Melanocyte of skin (primary cell): ENCODE results near the gene PFN4. TPM values are rescaled to one million over a fixed set of nuclear protein-coding genes. Genes with fewer than 3 reads are reported as not detected.

Experiments
- total RNA-seq, 2 donors: library from RNA; depleted of rRNA; stranded (reverse); fragments of >200 nt; gene quantifications; 2 replicates each; pipeline ENCODE4 v1.2.3, GENCODE V29; 2012

The PFN4 gene, protein sequence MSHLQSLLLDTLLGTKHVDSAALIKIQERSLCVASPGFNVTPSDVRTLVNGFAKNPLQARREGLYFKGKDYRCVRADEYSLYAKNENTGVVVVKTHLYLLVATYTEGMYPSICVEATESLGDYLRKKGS
- total RNA-seq = 1 to 10 TPM in 1 of 2 donors, under 1 TPM in 1; 0.67 to 1.0 TPM

DNA sequence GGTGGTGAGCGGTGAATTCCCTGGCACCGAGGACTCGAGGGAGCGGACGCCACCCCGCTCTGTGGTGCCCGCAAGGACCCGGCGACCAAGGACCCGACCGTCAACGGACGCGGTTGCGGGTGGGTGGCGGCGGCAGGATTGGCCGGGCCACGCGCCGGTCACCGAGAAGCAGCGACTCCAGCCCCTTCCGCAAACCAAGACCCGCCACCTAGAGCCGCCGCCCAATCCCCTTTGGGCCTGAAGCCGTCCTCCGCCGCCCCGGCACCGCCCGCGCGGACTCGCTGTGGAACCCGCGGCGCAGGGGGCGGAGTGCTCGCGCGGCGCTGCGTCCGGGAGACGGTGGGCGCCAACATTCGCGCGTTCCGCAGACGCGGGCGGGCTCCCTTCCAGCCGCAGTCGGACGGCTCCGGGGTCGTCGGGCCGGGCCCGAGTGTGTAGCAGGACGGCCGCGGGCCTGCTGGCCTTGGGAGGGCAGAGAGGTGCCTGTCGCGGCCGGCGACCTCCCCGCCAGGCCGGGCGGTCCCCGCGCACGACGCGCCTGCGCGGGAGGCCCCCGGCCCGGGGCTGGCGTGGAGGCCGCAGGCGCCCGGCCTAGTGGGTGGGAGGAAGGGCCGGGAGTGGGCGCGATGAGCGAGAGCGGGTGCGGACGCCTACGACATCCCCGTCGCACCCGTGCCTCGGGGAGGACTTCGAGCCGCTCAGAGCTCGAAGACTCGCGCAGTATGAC is at the start of gene PFN4, which contains the start of gene FAM228B:
Gene PFN4, minus strand, starts transcription at position 140 of the 727 bp plus-strand sequence. CDS start 799 bp downstream, outside the sequence.
Gene FAM228B, plus strand, starts transcription at position 275 of the 727 bp plus-strand sequence. CDS start 893 bp downstream, outside the sequence.

DNA sequence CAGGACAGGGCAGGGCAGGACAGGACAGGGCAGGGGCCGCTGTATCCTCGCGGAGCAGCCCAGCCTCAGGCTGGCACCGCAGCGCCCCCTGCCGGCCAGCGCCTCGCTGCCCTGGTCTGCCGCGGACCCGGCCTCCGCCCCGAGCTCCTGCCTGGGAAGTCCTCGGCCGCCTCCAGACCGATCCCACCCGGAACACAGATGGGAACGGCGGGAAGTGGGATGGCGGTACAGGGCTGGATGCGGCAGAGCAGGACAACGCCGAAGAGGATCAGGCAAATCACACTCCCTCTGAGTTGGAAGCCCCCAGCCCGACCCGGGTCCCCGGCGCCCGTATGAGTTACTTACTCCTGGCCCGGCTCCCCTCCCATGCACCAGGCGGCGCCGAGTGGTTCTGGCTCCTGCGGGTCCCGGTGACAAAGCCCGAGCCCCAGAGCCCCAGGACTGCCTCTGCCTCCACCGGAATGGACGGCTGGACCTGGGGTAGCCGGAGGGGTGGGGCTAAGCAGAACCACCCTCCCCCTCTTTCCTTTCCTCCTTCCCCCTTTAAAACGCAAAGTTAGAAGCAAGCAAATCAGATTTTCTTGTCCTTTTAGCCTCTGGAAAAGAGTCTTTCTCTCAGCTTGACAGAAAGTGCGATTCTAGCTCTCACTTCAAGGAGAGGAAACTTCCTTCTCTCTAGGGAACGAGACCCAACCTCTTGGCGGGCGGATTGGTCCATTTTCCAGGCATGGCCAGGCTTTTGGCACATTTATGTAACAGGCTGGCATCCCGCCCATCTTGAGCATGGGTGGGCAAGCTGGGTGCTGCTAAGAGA is 38.5 kb downstream of the PFN4 start, which contains the start of gene TP53I3:
Gene TP53I3, minus strand, starts transcription at position 449 of the 814 bp plus-strand sequence. CDS start 508 bp downstream, outside the sequence.

DNA sequence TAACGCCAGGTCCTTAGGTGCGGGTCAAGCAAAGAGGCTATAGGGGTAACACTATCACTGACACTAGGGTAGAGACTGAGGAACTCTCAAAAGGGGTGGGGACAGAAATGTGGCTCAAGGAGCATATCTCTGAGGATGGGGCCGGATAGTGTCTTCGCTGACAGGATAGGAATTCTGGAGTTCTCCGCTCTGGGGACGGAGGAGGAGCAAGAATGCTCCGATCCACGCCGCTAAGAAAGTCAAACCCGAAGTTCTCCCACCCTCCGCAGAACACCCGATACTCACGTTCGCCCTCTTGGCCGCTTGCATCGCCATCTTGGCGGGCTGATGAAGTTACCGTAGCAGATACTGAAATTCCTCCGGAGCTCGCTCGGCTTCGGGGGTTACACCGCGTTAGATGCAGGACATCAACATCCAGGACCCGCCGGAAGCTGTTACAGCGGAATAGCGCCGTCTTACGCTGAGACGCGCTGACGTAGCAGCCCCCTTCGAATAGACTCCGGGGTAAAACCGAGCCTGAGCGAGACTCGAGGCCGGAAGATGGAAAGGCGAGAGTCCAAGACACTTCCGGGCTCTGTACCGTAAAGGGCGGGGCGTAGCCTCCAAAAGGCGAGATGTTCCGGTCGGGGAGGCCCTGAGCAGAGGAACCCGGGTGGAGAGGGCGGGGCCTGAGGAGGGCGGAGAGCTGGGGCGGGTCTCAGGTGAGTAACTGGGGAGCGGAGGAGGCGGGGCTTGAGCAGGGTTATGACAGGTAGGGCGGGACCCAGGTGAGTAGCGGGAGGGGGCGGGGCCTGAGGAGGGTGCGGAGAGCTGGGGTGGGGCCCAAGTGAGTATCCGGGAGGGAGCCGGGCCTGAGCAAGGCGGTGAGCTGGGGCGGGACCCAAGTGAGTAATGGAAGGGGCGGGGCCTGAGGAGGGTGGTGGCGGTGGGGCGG is 47.0 kb downstream of the PFN4 start, which contains the start of gene SF3B6:
Gene SF3B6, minus strand, starts transcription at position 412 of the 934 bp plus-strand sequence. Its CDS starts 97 bp downstream, at position 315.

Other genes with a start within 250 kb of the PFN4 start
- 10 to 100 TPM; 11.4 to 12.0 TPM for gene ATAD2B, start 196.2 kb downstream of the PFN4 start, total RNA-seq
- gene UBXN2A, start 182.9 kb downstream of the PFN4 start, total RNA-seq = 10 to 100 TPM; 12.0 to 15.5 TPM
- gene MFSD2B, start 113.2 kb downstream of the PFN4 start, total RNA-seq = under 1 TPM in 1 of 2 donors, not detected in 1; under 0.01 TPM
- 10 to 100 TPM in 1 of 2 donors, 1 to 10 TPM in 1; 8.3 to 15.7 TPM for gene WDCP, start 75.9 kb downstream of the PFN4 start, total RNA-seq
- gene FKBP1B, start 73.6 kb downstream of the PFN4 start, total RNA-seq = 10 to 100 TPM in 1 of 2 donors, 1 to 10 TPM in 1; 4.5 to 10.7 TPM
- gene SF3B6, start 47.0 kb downstream of the PFN4 start, total RNA-seq = 100 to 1,000 TPM in 1 of 2 donors, 10 to 100 TPM in 1; 89.8 to 163 TPM
- 10 to 100 TPM; 35.3 to 44.7 TPM for gene TP53I3, start 38.5 kb downstream of the PFN4 start, total RNA-seq
- gene FAM228B, start 135 bp upstream of the PFN4 start, total RNA-seq = 1 to 10 TPM; 3.7 to 4.5 TPM
- gene FAM228A, start 51.7 kb upstream of the PFN4 start, total RNA-seq = under 1 TPM in 1 of 2 donors, not detected in 1; under 0.01 TPM
- 10 to 100 TPM; 26.6 to 32.3 TPM for gene ITSN2, start 237.2 kb upstream of the PFN4 start, total RNA-seq